Gastrocnemius medialis (tissue), 4 donors: ENCODE results near the gene PDE6G. TPM values are rescaled to one million over a fixed set of nuclear protein-coding genes. Genes with fewer than 3 reads are reported as not detected.

Experiments
- ATAC-seq, 2 donors: fragments of 150-250 bp; one replicate each; pipeline ENCODE4 v1.9.1; 2016
- DNase-seq, 2 donors: peaks; one replicate each; pipeline ENCODE4 v3.0.0-alpha.2; 2019
- H3K27ac ChIP-seq, 4 donors: fragments of 200-600 bp; sonication (generic); 1 replicate in 1 of 4; 2 replicates in 3 of 4; pipeline ENCODE4 v1.5.1; 2016 to 2018; ENCODE audit warnings: mild to moderate bottlenecking in 2 of 4, moderate library complexity in 1 of 4
- H3K27me3 ChIP-seq, 3 donors: fragments of 200-600 bp; sonication (generic) in 2 of 3; 1 replicate in 1 of 3; 2 replicates in 2 of 3; pipeline versions ENCODE4 v1.5.1 to v1.6.0; 2016 to 2019; ENCODE audit warnings: mild to moderate bottlenecking in 1 of 3, moderate library complexity in 1 of 3
- H3K36me3 ChIP-seq, 2 donors: fragments of 200-600 bp; sonication (generic) in 1 of 2; one replicate each; pipeline ENCODE4 v1.5.1; 2017 to 2018
- H3K4me1 ChIP-seq, 2 donors: fragments of 200-600 bp; sonication (generic) in 1 of 2; one replicate each; pipeline ENCODE4 v1.5.1; 2016 to 2017; ENCODE audit warnings: mild to moderate bottlenecking in 2 of 2
- H3K4me3 ChIP-seq, 4 donors: fragments of 200-600 bp; sonication (generic) in 3 of 4; 1 replicate in 1 of 4; 2 replicates in 3 of 4; pipeline ENCODE4 v1.5.1; 2016 to 2019; ENCODE audit warnings: mild to moderate bottlenecking in 2 of 4
- H3K9me3 ChIP-seq, 3 donors: fragments of 200-600 bp; sonication (generic) in 2 of 3; 1 replicate in 1 of 3; 2 replicates in 2 of 3; pipeline ENCODE4 v1.5.1; 2016 to 2019
- POLR2A ChIP-seq, 2 donors: fragments of 450-650 bp; IDR thresholded peaks; one replicate each; pipeline ENCODE4 v1.6.1; 2017; ENCODE audit warnings: antibody characterized with exemption in 2 of 2, mild to moderate bottlenecking in 2 of 2, moderate library complexity in 2 of 2
- in situ Hi-C, 4 donors: fragments of 200-750 bp; cut with MboI; loops; one replicate each; pipeline versions ENCODE4 v1.15.0 to v1.8.0; 2017; ENCODE audit warnings: low sequenced_read_pairs in 4 of 4
- intact Hi-C: fragments of 100-400 bp; cut with DNase I; formaldehyde crosslinking; loops from one replicate; pipeline ENCODE4 v1.15.1; 2023; ENCODE audit warnings: low total_unique reads
- total RNA-seq, 4 donors: library from RNA; depleted of rRNA; stranded (reverse); fragments of >200 nt; gene quantifications; one replicate each; pipeline versions ENCODE4 v1.1.0 to v1.2.3, GENCODE V29; 2016
- TF ChIP-seq, protein P1 (sequence below), 5 experiments: fragments of 450-650 bp in 3 of 5; fragments of 200-600 bp in 2 of 5; sonication (generic) in 2 of 5; IDR thresholded peaks in 4 of 5; conservative IDR thresholded peaks in 1 of 5; 1 replicate in 4 of 5; 2 replicates in 1 of 5; pipeline ENCODE4 v1.5.1; 2016 to 2019; ENCODE audit warnings: antibody characterized with exemption in 5 of 5, mild to moderate bottlenecking in 3 of 5, moderate library complexity in 3 of 5

Gene PDE6G
- total RNA-seq, 4 donors from 2014 or later: not detected

DNA sequence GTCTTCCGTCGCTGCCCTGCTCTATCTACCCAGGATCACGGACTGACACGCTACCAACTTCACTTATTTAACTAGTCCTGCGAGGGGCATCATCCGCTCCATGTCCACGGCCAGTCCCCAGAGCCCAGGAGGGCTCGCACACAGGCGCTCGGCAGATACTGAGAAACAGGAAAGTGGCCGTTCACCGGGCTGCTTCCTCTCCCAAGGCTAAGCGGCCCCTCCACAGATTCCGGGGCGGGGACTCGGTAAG is 9.7 kb upstream of the PDE6G start:
- Histone ChIP-seq H3K4me3 (peak overlapping the region; percentile 78 to 97 (median 88)), H3K27ac (peak overlapping the region; percentile 73 to 87 (median 84)), H3K36me3 (peaks cover 0 to 30% of the 10 kb centered on the region in 2 donors), H3K4me1 (peaks cover 19 to 21% of the 10 kb centered on the region in 2 donors), H3K9me3 (no peaks in the 10 kb centered on the region), H3K27me3 (no peaks in the 10 kb centered on the region)
- in situ Hi-C loops: no loop called here
- intact Hi-C loops: loop anchor here (1.0 to 2.0 kb wide), 2 partner anchors 17 to 29 kb away; partner anchors contain the start of genes ARL16, NPLOC4 and TSPAN10
- DNase-seq (no peak), ATAC-seq (peak; percentile 7 to 22)
- TF ChIP-seq, protein P1, sequence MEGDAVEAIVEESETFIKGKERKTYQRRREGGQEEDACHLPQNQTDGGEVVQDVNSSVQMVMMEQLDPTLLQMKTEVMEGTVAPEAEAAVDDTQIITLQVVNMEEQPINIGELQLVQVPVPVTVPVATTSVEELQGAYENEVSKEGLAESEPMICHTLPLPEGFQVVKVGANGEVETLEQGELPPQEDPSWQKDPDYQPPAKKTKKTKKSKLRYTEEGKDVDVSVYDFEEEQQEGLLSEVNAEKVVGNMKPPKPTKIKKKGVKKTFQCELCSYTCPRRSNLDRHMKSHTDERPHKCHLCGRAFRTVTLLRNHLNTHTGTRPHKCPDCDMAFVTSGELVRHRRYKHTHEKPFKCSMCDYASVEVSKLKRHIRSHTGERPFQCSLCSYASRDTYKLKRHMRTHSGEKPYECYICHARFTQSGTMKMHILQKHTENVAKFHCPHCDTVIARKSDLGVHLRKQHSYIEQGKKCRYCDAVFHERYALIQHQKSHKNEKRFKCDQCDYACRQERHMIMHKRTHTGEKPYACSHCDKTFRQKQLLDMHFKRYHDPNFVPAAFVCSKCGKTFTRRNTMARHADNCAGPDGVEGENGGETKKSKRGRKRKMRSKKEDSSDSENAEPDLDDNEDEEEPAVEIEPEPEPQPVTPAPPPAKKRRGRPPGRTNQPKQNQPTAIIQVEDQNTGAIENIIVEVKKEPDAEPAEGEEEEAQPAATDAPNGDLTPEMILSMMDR (IDR thresholded peaks at IDR 0.05 in 4 of 5, conservative IDR thresholded peaks at IDR 0.05 in 1 of 5): no peak
- TF ChIP-seq POLR2A (IDR thresholded peaks at IDR 0.05): no peak

DNA sequence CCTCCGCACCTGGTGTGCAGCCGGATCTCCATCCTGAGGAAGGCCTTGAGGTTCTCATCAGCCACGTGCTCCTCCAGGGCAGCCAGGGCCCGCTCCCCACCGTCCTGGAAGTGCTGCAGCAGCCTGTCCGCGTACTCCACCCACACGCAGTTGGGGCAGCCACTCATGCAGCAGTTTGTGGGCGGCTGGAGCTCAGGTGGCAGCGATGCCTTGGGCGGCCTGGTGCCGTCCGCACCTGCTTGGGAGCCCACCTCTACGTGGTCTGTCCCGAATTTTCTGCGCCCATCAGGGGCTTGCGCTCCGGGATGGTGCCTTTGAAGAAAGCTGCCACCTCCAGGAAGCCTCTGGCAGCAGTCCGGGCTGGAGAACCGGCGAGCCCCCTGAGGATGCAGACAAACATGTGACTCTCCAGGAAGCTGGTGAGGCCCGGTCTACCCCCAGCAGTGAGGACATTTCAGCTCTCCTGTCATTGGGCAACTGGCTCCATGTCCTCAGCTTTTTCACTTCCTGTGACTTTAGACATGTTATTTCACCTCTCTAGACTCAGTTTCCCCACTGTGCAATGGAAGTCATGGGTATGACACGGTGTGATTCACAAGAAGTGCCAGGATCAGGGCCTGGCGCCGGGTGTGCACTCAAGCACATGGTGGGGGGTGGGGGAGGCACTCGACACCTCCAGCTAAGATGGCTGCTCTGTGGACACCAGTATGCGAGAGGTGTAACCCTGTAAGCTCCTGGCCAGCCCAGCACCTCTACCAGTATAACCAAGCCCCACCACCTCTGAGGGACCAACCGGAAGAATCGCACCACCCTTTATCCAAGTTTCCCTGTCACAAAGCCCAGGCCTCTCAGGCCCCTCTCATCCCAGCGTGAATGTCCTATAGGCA is 9.1 kb upstream of the PDE6G start:
- ATAC-seq: no peak

DNA sequence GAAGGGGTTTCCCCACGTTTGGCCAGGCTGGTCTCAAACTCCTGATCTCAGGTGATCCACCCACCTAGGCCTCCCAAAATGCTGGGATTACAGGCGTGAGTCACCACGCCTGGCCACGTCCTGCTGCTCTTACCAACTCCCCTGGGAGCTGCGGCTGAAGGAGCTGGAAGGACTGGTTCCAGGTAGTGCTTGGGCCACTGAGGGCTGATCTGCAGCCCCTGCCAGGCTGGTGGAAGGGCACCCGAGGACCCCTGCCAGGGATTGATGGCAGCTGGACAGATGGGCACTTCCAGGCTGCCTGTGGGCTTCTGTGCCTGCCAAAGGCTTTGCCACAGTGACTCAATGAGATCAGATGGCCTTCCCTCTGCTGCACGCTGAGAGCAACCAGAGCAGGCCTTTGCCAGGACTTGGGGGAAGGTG is 7.7 kb upstream of the PDE6G start:
- ATAC-seq (no peak), DNase-seq (no peak)
- in situ Hi-C loops (no loop called here), intact Hi-C loops (no loop called here)
- Histone ChIP-seq H3K36me3 (peaks cover 0 to 10% of the 10 kb centered on the region in 2 donors), H3K27ac (no peak overlapping the region), H3K4me3 (no peak overlapping the region), H3K27me3 (no peaks in the 10 kb centered on the region), H3K4me1 (peaks cover 19 to 21% of the 10 kb centered on the region in 2 donors), H3K9me3 (no peaks in the 10 kb centered on the region)
- TF ChIP-seq, protein P1 (IDR thresholded peaks at IDR 0.05 in 4 of 5, conservative IDR thresholded peaks at IDR 0.05 in 1 of 5): no peak
- no peak for TF ChIP-seq POLR2A (IDR thresholded peaks at IDR 0.05)

More for the DNA sequence above, 9.1 kb upstream of the PDE6G start:
- Histone ChIP-seq H3K4me1 (peaks cover 19 to 21% of the 10 kb centered on the region in 2 donors), H3K27ac (peak overlapping the region; percentile 73 to 87 (median 84)), H3K4me3 (peak overlapping the region; percentile 78 to 97 (median 88)), H3K9me3 (no peaks in the 10 kb centered on the region), H3K36me3 (peaks cover 0 to 24% of the 10 kb centered on the region in 2 donors), H3K27me3 (no peaks in the 10 kb centered on the region)
- in situ Hi-C loops (no loop called here), intact Hi-C loops (loop anchor here (1.0 to 2.0 kb wide), 2 partner anchors 18 to 29 kb away; partner anchors contain the start of genes ARL16, NPLOC4 and TSPAN10)
- DNase-seq: no peak
- no peak for TF ChIP-seq POLR2A (IDR thresholded peaks at IDR 0.05)
- TF ChIP-seq, protein P1 (IDR thresholded peaks at IDR 0.05 in 4 of 5, conservative IDR thresholded peaks at IDR 0.05 in 1 of 5): no peak

DNA sequence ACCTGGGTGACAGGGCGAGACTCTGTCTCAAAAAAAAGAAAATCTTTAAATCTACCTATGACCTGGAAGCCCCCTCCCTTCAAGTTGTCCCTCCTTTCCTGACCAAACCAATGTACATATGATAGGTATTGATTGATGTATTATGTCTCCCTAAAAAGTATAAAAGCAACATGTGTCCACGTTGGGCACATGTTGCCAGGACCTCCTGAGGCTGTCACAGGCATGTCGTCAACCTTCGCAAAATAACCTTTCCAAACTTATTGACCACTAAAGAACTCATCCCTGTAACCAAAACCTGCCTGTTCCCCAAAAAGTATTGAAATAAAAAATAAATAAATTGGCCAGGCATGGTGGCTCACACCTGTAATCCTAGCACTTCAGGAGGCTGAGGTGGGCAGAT is 5.7 kb upstream of the PDE6G start:
- DNase-seq (no peak), ATAC-seq (no peak)
- Histone ChIP-seq H3K36me3 (peaks cover 0 to 5% of the 10 kb centered on the region in 2 donors), H3K4me3 (no peak overlapping the region), H3K4me1 (peaks cover 10 to 14% of the 10 kb centered on the region in 2 donors), H3K9me3 (no peaks in the 10 kb centered on the region), H3K27ac (no peak overlapping the region), H3K27me3 (no peaks in the 10 kb centered on the region)
- TF ChIP-seq, protein P1 (IDR thresholded peaks at IDR 0.05 in 4 of 5, conservative IDR thresholded peaks at IDR 0.05 in 1 of 5): no peak
- no peak for TF ChIP-seq POLR2A (IDR thresholded peaks at IDR 0.05)
- in situ Hi-C loops (no loop called here), intact Hi-C loops (no loop called here)
